GM12878 (cell line): ENCODE results near the gene PRKG1. TPM values are rescaled to one million over a fixed set of nuclear protein-coding genes. Genes with fewer than 3 reads are reported as not detected.

Source experiments
- ATAC-seq: fragments of 200-7000 bp; cut with Tn5 transposase; 3 replicates; pipeline ENCODE4 v1.9.1; 2020; ENCODE audit warnings: mild to moderate bottlenecking, moderate library complexity
- BruUV-seq: library from RNA; stranded (reverse); fragments of 400-500 nt; replicated peaks from 2 replicates; lab custom pipeline; 2021; lab: Mats Ljungman, UMichigan
- CTCF ChIA-PET: fragments of 300-600 bp; sonication (Branson Sonifier 250); formaldehyde crosslinking; extraction: SDS; loops from one replicate; lab custom pipeline; 2021; ENCODE audit warnings: inconsistent platforms; lab: Yijun Ruan, JAX
- POLR2A ChIA-PET: fragments of 350-600 bp; formaldehyde crosslinking; extraction: SDS; loops from one replicate; lab custom pipeline; 2021; ENCODE audit warnings: inconsistent platforms; lab: Charles Lee
- RAD21 ChIA-PET: fragments of 300-600 bp; sonication (Branson Sonifier 250); formaldehyde crosslinking; loops from one replicate; lab custom pipeline; 2023; ENCODE audit warnings: antibody characterized with exemption; ENCODE audit not compliant: unreplicated experiment; lab: Charles Lee
- SMC1A ChIA-PET: fragments of 300-600 bp; sonication (Branson Sonifier 250); formaldehyde crosslinking; loops from one replicate; lab custom pipeline; 2023; ENCODE audit not compliant: unreplicated experiment, uncharacterized antibody; lab: Charles Lee
- DNase-seq: peaks from one replicate; pipeline ENCODE4 v3.0.0-alpha.2; 2011; ENCODE audit warnings: low read depth, low spot score
- FAIRE-seq: peaks from 3 replicates; lab custom pipeline; 2011; peaks lifted over from hg19 to GRCh38; lab: Jason Lieb, UNC
- H2AFZ ChIP-seq: 2 replicates; pipeline ENCODE4 v1.6.0; 2011; ENCODE audit warnings: low read depth, low read length, control low read depth; ENCODE audit not compliant: control insufficient read depth
- H3K27ac ChIP-seq: 2 replicates; pipeline ENCODE4 v1.5.1; 2011; ENCODE audit warnings: control low read depth; ENCODE audit not compliant: control insufficient read depth, insufficient read depth
- H3K27me3 ChIP-seq, 2 experiments: replicated peaks in 1 of 2; 2 replicates each; pipeline versions ENCODE4 v1.6.0 to v1.6.1; 2011; ENCODE audit warnings: low read length in 1 of 2; ENCODE audit not compliant: control insufficient read depth in 2 of 2, insufficient read depth in 2 of 2
- H3K36me3 ChIP-seq, 2 experiments: 2 replicates each; pipeline ENCODE4 v1.5.1; 2011; ENCODE audit warnings: low read length in 1 of 2; ENCODE audit not compliant: control insufficient read depth in 2 of 2, insufficient read depth in 2 of 2
- H3K4me1 ChIP-seq: 2 replicates; pipeline ENCODE4 v1.6.1; 2011; ENCODE audit warnings: mild to moderate bottlenecking, low read length, moderate library complexity, mixed read lengths; ENCODE audit not compliant: control insufficient read depth, insufficient read depth
- H3K4me2 ChIP-seq: 2 replicates; pipeline ENCODE4 v1.6.0; 2011; ENCODE audit warnings: control low read depth; ENCODE audit not compliant: control insufficient read depth, insufficient read depth
- H3K4me3 ChIP-seq: fragments of 200-600 bp; sonication (generic); 2 replicates; pipeline ENCODE4 v1.5.1; 2016
- H3K79me2 ChIP-seq: 2 replicates; pipeline ENCODE4 v1.6.0; 2011; ENCODE audit warnings: low read length; ENCODE audit not compliant: control insufficient read depth, insufficient read depth
- H3K9ac ChIP-seq: 2 replicates; pipeline ENCODE4 v1.8.0; 2011; ENCODE audit warnings: low read length, control low read depth, mixed read lengths; ENCODE audit not compliant: control insufficient read depth, insufficient read depth
- H3K9me3 ChIP-seq: replicated peaks from 3 replicates; pipeline ENCODE4 v1.5.1; 2011; ENCODE audit warnings: mild to moderate bottlenecking, low read length; ENCODE audit not compliant: control insufficient read depth, insufficient read depth
- H4K20me1 ChIP-seq: 2 replicates; pipeline ENCODE4 v1.6.0; 2011; ENCODE audit not compliant: control insufficient read depth, insufficient read depth
- BHLHE40 ChIP-seq, 2 experiments: fragments of 450-650 bp in 1 of 2; IDR thresholded peaks; 2 replicates each; pipeline ENCODE4 v1.6.1; 2011 to 2017; ENCODE audit warnings: low read depth in 2 of 2, borderline replicate concordance in 1 of 2, improper control_type of control experiment in 1 of 2, low read length in 1 of 2, mild to moderate bottlenecking in 1 of 2
- BRCA1 ChIP-seq: IDR thresholded peaks from 2 replicates; pipeline ENCODE4 v1.6.1; 2011; ENCODE audit warnings: low read depth, low read length, improper control_type of control experiment
- CHD1 ChIP-seq: IDR thresholded peaks from 2 replicates; pipeline ENCODE4 v1.6.1; 2012; ENCODE audit warnings: low read depth, low read length, improper control_type of control experiment
- IRF4 ChIP-seq: IDR thresholded peaks from 2 replicates; pipeline ENCODE4 v1.6.1; 2011; ENCODE audit warnings: low read depth, low read length
- KLF5 ChIP-seq: fragments of 450-650 bp; IDR thresholded peaks from 2 replicates; pipeline ENCODE4 v1.6.1; 2014; ENCODE audit warnings: mild to moderate bottlenecking; ENCODE audit not compliant: partially characterized antibody
- PAX5 ChIP-seq: IDR thresholded peaks from 2 replicates; pipeline ENCODE4 v1.6.1; 2011; ENCODE audit warnings: low read depth, low read length, borderline replicate concordance
- ZBED1 ChIP-seq: IDR thresholded peaks from 2 replicates; pipeline ENCODE4 v1.6.1; 2016; ENCODE audit warnings: borderline replicate concordance
- WGBS: methylation state at CpG from one replicate; pipeline ENCODE4 v1.1.6; 2016; ENCODE audit warnings: low lambda C conversion rate; ENCODE audit not compliant: insufficient replicate concordance, insufficient coverage; ENCODE audit errors: missing lambda C conversion rate; 5-methylcytosine and 5-hydroxymethylcytosine counted together
- in situ Hi-C: fragments of 300-500 bp; cut with MboI; formaldehyde crosslinking; loops from 9 replicates; pipeline ENCODE4 v1.14.3; 2018; ENCODE audit warnings: mixed read lengths
- intact Hi-C: fragments of 100-400 bp; cut with micrococcal nuclease; formaldehyde crosslinking; loops from one replicate; pipeline ENCODE4 v1.14.2; 2022; ENCODE audit not compliant: unreplicated experiment
- polyA plus RNA-seq, 11 experiments: library from polyadenylated mRNA; depleted of rRNA in 4 of 11; unstranded in 6 of 11; stranded (reverse) in 5 of 11; fragments of >200 nt; fragmentation: Nextera tagmentation in 4 of 11; fragmentation: Illumina TruSeq in 1 of 11; extraction: Ambion mirVana in 4 of 11; extraction: Trizol in 1 of 11; gene quantifications; 1 replicate in 1 of 11; 2 replicates in 10 of 11; pipeline versions ENCODE4 v1.2.1 to v1.2.3, GENCODE V29; 2011 to 2016; ENCODE audit warnings: inconsistent platforms in 2 of 11, missing spikeins in 2 of 11, low read depth in 1 of 11
- total RNA-seq, 4 experiments: library from RNA; depleted of rRNA in 3 of 4; stranded (reverse); fragments of >200 nt in 3 of 4; fragmentation: Illumina TruSeq in 1 of 4; extraction: Trizol in 1 of 4; gene quantifications; 2 replicates each; pipeline versions ENCODE4 v1.2.1 to v1.2.3, GENCODE V29; 2013 to 2021
- TF ChIP-seq, protein P1 (sequence below): fragments of 450-650 bp; IDR thresholded peaks from 2 replicates; pipeline ENCODE4 v1.6.1; 2018; ENCODE audit warnings: borderline replicate concordance, mild to moderate bottlenecking; ENCODE audit not compliant: partially characterized antibody
- TF ChIP-seq, protein P2 (sequence below): fragments of 450-650 bp; IDR thresholded peaks from 2 replicates; pipeline ENCODE4 v1.6.1; 2017; ENCODE audit warnings: low read depth, mild to moderate bottlenecking, moderate library complexity
- TF ChIP-seq, protein P3 (sequence below): fragments of 450-650 bp; IDR thresholded peaks from 2 replicates; pipeline ENCODE4 v1.6.1; 2017; ENCODE audit warnings: mild to moderate bottlenecking, moderate library complexity

PRKG1 gene
- total and polyA plus RNA-seq, 10 of the 15 experiments (the other 5 are each of a cell fraction or from before 2014, with no cell fraction given), result 0.04 to 0.05 TPM; not detected in 8

DNA sequence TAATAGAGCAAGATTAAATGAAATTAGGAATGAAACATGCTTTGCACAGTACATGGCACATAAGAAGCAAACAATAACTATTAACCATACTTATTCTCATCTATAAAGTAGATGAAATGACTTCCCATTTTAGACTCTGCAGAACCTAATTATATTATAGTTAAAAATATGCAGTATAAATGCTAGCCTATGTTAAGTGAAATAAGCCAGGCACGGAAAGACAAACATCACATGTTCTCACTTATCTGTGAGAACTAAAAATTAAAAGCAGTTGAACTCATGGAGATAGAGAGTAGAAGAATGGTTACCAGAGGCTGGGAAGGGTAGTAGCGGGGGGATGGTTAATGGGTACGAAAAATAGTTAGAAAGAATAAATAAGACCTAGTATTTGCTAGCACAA, 247.0 kb downstream of the PRKG1 start:
- H3K9me3 ChIP-seq, result no peaks in the 10 kb centered on the region
- H3K36me3 ChIP-seq, result no peaks in the 10 kb centered on the region
- TF ChIP-seq PAX5 (no peak), BRCA1 (no peak), CHD1 (no peak), ZBED1 (no peak), BHLHE40 (IDR thresholded peaks at IDR 0.05; ENCODE audit: borderline replicate concordance in 1 of 2, low read depth in 2 of 2, low read length in 1 of 2) (no peak), KLF5 (no peak), IRF4 (no peak)
- TF ChIP-seq, protein P1, sequence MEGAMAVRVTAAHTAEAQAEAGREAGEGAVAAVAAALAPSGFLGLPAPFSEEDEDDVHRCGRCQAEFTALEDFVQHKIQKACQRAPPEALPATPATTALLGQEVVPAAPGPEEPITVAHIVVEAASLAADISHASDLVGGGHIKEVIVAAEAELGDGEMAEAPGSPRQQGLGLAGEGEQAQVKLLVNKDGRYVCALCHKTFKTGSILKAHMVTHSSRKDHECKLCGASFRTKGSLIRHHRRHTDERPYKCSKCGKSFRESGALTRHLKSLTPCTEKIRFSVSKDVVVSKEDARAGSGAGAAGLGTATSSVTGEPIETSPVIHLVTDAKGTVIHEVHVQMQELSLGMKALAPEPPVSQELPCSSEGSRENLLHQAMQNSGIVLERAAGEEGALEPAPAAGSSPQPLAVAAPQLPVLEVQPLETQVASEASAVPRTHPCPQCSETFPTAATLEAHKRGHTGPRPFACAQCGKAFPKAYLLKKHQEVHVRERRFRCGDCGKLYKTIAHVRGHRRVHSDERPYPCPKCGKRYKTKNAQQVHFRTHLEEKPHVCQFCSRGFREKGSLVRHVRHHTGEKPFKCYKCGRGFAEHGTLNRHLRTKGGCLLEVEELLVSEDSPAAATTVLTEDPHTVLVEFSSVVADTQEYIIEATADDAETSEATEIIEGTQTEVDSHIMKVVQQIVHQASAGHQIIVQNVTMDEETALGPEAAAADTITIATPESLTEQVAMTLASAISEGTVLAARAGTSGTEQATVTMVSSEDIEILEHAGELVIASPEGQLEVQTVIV, result no peak
- TF ChIP-seq, protein P2, sequence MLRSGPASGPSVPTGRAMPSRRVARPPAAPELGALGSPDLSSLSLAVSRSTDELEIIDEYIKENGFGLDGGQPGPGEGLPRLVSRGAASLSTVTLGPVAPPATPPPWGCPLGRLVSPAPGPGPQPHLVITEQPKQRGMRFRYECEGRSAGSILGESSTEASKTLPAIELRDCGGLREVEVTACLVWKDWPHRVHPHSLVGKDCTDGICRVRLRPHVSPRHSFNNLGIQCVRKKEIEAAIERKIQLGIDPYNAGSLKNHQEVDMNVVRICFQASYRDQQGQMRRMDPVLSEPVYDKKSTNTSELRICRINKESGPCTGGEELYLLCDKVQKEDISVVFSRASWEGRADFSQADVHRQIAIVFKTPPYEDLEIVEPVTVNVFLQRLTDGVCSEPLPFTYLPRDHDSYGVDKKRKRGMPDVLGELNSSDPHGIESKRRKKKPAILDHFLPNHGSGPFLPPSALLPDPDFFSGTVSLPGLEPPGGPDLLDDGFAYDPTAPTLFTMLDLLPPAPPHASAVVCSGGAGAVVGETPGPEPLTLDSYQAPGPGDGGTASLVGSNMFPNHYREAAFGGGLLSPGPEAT, result no peak
- TF ChIP-seq, protein P3, sequence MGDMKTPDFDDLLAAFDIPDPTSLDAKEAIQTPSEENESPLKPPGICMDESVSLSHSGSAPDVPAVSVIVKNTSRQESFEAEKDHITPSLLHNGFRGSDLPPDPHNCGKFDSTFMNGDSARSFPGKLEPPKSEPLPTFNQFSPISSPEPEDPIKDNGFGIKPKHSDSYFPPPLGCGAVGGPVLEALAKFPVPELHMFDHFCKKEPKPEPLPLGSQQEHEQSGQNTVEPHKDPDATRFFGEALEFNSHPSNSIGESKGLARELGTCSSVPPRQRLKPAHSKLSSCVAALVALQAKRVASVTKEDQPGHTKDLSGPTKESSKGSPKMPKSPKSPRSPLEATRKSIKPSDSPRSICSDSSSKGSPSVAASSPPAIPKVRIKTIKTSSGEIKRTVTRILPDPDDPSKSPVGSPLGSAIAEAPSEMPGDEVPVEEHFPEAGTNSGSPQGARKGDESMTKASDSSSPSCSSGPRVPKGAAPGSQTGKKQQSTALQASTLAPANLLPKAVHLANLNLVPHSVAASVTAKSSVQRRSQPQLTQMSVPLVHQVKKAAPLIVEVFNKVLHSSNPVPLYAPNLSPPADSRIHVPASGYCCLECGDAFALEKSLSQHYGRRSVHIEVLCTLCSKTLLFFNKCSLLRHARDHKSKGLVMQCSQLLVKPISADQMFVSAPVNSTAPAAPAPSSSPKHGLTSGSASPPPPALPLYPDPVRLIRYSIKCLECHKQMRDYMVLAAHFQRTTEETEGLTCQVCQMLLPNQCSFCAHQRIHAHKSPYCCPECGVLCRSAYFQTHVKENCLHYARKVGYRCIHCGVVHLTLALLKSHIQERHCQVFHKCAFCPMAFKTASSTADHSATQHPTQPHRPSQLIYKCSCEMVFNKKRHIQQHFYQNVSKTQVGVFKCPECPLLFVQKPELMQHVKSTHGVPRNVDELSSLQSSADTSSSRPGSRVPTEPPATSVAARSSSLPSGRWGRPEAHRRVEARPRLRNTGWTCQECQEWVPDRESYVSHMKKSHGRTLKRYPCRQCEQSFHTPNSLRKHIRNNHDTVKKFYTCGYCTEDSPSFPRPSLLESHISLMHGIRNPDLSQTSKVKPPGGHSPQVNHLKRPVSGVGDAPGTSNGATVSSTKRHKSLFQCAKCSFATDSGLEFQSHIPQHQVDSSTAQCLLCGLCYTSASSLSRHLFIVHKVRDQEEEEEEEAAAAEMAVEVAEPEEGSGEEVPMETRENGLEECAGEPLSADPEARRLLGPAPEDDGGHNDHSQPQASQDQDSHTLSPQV, result no peak
- no peaks in the 10 kb centered on the region for H3K4me1 ChIP-seq
- FAIRE-seq, result no peak
- no peak overlapping the region for H2AFZ ChIP-seq
- H3K4me2 ChIP-seq, result no peak overlapping the region
- RAD21 ChIA-PET, result no interaction called here
- SMC1A ChIA-PET, result no interaction called here
- H3K27ac ChIP-seq, result no peak overlapping the region
- H3K9ac ChIP-seq, result no peak overlapping the region
- peaks cover 0 to 2% of the 10 kb centered on the region in 2 experiments; a peak in 1 of 4 replicates for H3K27me3 ChIP-seq
- intact Hi-C loops (no loop called here), in situ Hi-C loops (no loop called here)
- POLR2A ChIA-PET, result no interaction called here
- no peak for DNase-seq
- WGBS, result 30% methylated on average over 3 of the region's 3 CpGs
- H3K4me3 ChIP-seq, result no peak overlapping the region
- H4K20me1 ChIP-seq, result no peaks in the 10 kb centered on the region
- no peaks in the 10 kb centered on the region for H3K79me2 ChIP-seq
- no peak for ATAC-seq
- no TSS peak for BruUV-seq
- CTCF ChIA-PET, result no interaction called here
